ENCODE data around the gene CD44.
A peak's percentile ranks its signal among the peaks of the same experiment; 100 is the strongest.

CD44 gene

DNA sequence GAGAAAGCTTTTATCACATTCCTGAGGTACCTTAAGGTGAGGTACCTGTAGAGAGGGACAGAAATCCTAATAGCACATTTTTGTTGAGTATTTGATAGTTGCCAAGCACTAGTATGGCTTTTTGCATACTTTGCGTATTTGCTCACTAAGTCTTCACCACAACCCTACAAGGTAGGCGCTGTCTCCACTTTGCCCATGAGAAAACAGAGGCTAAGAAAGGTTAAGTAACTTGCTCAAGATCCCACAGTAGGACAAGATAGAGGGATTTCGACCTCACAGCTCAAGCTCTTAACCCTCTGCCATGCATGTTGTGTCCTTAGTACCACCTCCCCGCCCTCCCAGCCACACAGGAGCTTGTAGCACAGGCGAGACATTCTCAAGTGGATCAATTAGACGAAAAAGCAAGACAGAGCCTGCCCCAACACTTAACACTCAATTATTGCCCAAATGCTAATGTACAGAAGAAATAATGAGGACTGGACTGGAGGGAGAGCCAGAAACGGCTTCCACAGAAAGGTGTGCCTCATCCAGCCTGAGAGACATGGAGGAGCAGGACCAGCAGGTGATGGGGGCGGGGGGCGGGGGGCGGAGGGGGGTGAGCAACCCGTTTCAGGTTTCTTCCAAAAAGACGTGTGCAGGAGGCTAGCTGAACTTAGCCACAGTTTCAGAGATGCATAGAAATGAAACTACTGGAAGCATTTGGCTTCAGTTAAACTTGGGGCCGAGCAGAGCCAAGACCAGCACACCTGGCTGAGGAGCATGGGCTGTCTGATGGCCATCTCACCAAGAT lies 26.7 kb upstream of the CD44 start:
- no peak for DNase-seq

DNA sequence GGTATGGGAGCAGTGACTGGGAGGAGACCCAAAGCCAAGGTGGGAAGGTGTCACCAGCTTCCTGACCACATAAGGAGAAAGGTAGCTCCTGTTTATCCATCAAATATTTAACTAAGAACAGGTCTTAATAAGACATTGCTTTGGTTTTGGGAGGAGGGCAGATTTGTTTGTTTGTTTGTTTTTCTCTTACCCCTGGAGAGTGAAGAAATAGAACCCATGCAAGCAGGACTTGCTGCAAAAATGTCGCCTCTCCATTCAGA lies 26.2 kb upstream of the CD44 start:
- no peak for DNase-seq

DNA sequence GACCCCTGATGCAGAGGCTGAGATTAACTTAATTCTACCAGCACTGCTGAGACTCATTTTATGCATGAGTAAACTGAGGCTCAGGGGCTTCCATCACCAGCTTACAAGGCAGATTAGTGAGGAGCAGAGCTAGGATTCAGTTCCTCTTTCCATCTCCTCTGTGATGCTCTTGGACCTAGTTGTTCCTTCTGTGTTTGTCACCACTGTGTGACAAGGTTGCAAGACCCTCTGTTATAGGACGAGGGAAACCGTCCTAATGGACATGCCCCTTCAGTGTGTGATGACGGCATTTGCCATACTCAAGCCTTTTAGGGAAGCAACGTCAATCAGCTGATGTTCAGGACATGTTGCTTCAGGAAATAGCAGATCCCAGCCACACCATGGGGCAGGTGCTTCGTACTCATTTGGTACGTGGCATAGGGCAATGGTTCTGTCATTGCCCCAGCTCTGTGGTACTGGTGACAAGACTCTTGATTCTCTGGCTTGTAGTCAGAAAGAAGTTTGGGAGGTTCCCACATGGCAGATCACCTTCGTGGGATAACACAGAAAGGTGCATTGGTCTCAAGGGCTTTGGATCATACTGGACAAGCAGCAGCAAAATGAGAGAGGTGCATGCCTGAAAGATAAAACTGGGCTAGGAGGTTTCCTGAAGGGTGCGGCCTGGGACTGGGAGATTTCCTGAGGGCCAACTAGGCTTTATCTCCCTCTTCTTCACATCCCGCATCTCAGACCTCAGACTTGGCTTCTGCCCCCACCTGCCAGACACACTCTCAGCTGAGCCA lies 23.9 kb upstream of the CD44 start:
- no peak for DNase-seq

DNA sequence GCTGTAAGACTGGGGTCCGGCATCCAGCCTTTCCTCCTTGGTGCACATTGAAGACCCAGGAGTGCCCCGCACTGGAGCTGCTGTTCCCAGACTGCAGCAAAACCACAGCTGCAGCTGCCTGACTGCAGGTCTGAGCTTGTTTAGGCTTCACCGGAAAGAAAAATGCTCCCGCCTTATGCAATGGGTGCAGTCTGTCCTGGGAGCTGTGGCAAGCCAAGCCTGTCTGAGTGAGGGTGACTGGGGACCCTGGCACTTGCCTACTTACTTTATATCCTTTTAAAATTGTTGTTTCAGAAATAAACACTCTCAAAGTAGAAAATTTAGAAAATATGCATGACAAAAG lies 23.3 kb upstream of the CD44 start:
- no peak for DNase-seq

- DNase-seq, result no peak
Measured at GRCh38 chr11:35116245-35116644, 22.7 kb upstream of the CD44 start.

DNA sequence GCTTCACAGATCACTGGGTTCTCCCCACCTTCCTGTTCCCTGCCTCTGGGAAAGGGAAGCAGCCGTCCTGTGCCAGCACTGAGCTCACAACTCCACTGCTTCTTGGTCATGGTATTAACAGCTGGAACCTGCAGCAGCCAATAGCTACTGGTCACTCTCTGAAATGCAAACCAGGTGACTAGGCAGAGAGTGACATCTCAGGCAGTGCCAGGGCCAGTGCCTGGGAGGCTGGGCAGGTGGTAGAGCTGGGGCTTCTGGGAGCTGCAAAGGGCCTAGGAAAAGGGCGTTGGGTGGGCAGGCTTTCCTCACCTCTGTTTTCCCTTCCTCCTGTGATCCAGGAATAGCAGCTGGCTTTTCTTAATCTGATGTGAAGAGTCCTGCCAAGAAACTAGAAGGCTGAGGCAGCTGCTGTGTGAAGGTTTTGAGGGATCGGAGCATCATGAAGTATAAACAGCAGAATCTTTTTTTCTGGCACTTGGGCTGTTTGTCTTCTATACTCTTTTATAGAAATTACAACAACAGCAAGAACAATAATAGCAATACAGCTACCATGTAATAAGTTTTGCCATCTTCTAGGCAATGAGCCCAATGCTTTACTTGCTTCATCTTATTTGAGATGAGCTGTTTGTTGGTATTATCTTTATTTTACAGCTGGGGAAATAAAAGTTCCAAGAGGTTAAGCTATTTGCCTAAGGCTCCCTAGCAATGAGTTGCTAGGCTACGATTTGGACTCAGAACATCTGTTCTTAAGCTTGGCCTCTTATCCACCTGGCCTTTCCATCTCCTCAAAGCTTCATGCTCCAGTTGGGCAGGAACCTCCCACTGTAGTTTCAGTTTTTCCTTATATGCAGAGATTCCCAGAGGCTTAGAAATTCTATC lies 22.0 kb upstream of the CD44 start:
- DNase-seq, result no peak

DNA sequence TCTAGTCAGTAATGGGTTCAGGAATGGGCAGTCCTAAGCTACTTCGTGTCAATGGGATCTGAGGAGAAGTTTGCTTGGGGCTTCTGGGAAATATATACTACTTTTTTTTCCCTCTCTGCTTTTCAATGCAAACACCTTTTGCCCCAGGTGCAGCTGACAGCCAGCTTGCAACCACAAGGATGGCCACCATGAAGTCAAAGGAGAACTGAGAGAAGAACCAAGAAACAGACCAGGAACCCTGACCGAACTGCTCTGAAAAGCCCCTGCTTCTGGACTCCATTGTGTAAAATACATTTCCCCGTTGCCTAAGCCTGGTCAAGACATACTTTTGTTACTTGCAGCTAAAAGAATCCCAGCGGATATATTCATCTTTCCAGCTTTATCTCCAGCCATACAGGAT lies 20.1 kb upstream of the CD44 start:
- DNase-seq, result no peak

GRCh38 chr11:35121326-35121865 lies 17.6 kb upstream of the CD44 start:
- no peak for DNase-seq

DNA sequence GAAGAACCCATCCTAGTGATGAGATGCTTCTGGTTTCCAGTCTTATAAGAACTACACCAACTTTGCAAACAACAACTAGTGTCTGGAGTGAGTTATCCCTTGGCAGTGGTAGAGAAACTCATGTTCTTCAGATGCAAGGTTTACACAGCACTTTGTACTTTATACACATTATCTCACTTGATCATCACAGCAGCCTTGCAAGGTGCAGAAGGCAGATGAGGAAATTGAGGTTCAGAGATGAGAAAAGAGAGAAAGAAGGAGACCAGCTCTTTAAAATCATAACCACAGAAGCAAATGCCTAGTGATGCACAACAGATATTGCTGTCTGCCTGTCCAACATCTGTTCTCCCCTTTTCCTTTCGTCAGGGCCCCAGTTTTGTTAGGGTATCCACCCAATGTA lies 16.7 kb upstream of the CD44 start:
- DNase-seq, result no peak

GRCh38 chr11:35126000-35126878 lies 12.7 kb upstream of the CD44 start:
- DNase-seq, result no peak

DNA sequence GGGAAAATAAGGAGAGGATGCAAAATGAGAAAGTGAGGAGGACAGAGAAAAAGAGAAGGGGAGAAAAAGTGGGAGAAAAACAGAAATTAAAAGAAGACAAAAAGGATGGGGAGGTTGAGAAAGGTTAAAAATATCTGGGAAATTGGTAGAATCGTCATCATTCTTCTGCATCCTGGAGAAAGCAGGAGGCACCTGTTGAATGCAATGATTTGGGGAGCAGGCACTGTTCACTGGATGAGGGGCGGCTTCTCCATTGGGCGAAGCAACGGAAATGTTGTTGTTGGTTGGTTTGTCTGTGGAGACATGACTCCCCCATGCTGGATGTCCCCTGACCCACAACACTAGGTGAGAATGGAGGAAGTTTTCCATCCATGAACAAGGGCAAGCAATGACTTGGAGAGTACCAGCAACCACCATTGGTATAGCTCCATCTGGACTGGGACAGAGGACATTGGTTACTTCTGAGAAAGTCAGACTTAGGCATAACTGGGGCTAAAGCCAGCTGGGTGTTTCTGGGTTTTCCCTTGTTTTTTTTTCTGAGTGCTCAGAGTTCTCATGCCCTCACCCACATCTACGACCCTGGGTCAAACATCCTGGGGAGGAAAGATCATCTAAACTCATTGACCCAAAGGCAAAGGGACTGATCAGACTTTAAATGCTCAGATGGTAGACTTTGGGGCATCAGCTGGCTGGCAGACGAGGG lies 11.9 kb upstream of the CD44 start:
- no peak for DNase-seq

- DNase-seq, result no peak
Measured at GRCh38 chr11:35127619-35128018, 11.4 kb upstream of the CD44 start.

GRCh38 chr11:35131094-35131493 lies 7.9 kb upstream of the CD44 start:
- DNase-seq, result no peak

DNA sequence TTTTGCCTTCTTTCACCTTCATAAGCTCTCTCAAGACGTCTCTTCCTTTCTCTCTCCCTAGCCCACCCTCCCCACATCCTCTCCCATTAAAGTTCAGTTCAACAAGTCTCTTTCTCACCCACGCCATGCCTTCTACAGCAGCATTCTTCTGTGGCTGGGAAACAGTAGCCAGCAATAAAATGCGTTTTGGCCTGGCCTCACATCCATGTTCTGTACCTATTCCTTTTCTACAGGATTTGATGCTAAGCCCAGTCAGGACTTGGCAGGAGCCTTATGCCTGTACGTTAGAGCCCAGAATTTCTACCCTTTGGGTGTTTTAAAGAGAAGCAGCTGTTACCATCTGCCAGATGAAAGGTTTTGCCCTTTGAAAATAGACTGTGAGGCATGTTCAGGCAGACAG lies 7.1 kb upstream of the CD44 start:
- DNase-seq, result no peak

DNA sequence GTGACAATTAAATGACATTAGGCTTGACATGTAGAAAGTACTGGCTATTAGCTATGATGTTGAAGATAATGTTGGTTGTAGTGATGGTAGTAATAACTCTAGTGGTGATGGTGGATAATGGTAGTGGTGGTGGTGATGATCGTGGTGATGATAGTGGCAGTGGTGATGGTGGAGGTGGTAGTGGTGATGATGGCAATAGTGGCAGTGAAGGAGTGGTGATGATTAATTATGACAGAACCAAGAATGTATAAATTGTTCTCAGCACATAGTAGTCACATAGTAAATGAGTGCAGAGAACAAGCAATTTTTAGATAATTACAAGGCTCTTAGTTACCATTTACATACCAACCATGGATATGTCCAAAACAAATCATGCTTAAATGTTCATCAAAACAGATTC lies 5.3 kb upstream of the CD44 start:
- DNase-seq, result no peak

- no peak for DNase-seq
Measured at GRCh38 chr11:35134403-35135148, 4.4 kb upstream of the CD44 start.

- DNase-seq, result no peak
Measured at GRCh38 chr11:35135222-35135621, 3.7 kb upstream of the CD44 start.

- DNase-seq, result no peak
Measured at GRCh38 chr11:35136311-35136710, 2.7 kb upstream of the CD44 start.

GRCh38 chr11:35138058-35138457 lies 913 bp upstream of the CD44 start:
- DNase-seq, result no peak

- peak in 1 of 2 experiments; percentile 45 for DNase-seq
Measured at GRCh38 chr11:35138606-35138942, 397 bp upstream of the CD44 start.

GRCh38 chr11:35139722-35140282 lies 831 bp downstream of the CD44 start:
- DNase-seq, result no peak
